ENCODE data around the gene PHLDA1. TPM values are rescaled to one million over a fixed set of nuclear protein-coding genes. Genes with fewer than 3 reads are reported as not detected.

PHLDA1 gene
- total RNA-seq, 1 donor from 2014 or later: 29.3 TPM

GRCh38 chr12:76074701-76075336, 43.2 kb upstream of the PHLDA1 start:
- H3K4me1 Mint-ChIP-seq: peaks cover 45% of the 10 kb centered on the region
- peaks cover 1% of the 10 kb centered on the region for H3K9me3 Mint-ChIP-seq
- no peak overlapping the region for H3K4me3 Mint-ChIP-seq
- no peak for TF ChIP-seq CTCF (conservative IDR thresholded peaks at IDR 0.05)
- peaks cover 28% of the 10 kb centered on the region for H3K36me3 Mint-ChIP-seq (ENCODE audit: low read depth)
- no peak overlapping the region for H3K27ac Mint-ChIP-seq (ENCODE audit: unreplicated experiment)
- DNase-seq (ENCODE audit: low read depth, low spot score): no peak
- H3K27me3 Mint-ChIP-seq (ENCODE audit: low read depth): no peaks in the 10 kb centered on the region

- no peak for DNase-seq (ENCODE audit: low read depth, low spot score)
- no peaks in the 10 kb centered on the region for H3K27me3 Mint-ChIP-seq (ENCODE audit: low read depth)
- TF ChIP-seq CTCF (conservative IDR thresholded peaks at IDR 0.05): no peak
- H3K4me1 Mint-ChIP-seq: peaks cover 42% of the 10 kb centered on the region
- peaks cover 21% of the 10 kb centered on the region for H3K36me3 Mint-ChIP-seq (ENCODE audit: low read depth)
- no peak overlapping the region for H3K4me3 Mint-ChIP-seq
- no peak overlapping the region for H3K27ac Mint-ChIP-seq (ENCODE audit: unreplicated experiment)
- no peaks in the 10 kb centered on the region for H3K9me3 Mint-ChIP-seq
These were observed 42.0 kb upstream of the PHLDA1 start for GRCh38 chr12:76073561-76073960.

- peaks cover 37% of the 10 kb centered on the region for H3K4me1 Mint-ChIP-seq
- no peaks in the 10 kb centered on the region for H3K27me3 Mint-ChIP-seq (ENCODE audit: low read depth)
- H3K4me3 Mint-ChIP-seq: no peak overlapping the region
- no peak for DNase-seq (ENCODE audit: low read depth, low spot score)
- no peak overlapping the region for H3K27ac Mint-ChIP-seq (ENCODE audit: unreplicated experiment)
- TF ChIP-seq CTCF (conservative IDR thresholded peaks at IDR 0.05): no peak
- H3K36me3 Mint-ChIP-seq (ENCODE audit: low read depth): peaks cover 26% of the 10 kb centered on the region
- no peaks in the 10 kb centered on the region for H3K9me3 Mint-ChIP-seq
These were observed 41.0 kb upstream of the PHLDA1 start for GRCh38 chr12:76072568-76072967.

- H3K36me3 Mint-ChIP-seq (ENCODE audit: low read depth): peaks cover 52% of the 10 kb centered on the region
- TF ChIP-seq CTCF (conservative IDR thresholded peaks at IDR 0.05): no peak
- peaks cover 10% of the 10 kb centered on the region for H3K9me3 Mint-ChIP-seq
- no peak overlapping the region for H3K4me3 Mint-ChIP-seq
- peaks cover 17% of the 10 kb centered on the region for H3K4me1 Mint-ChIP-seq
- no peak for DNase-seq (ENCODE audit: low read depth, low spot score)
- H3K27ac Mint-ChIP-seq (ENCODE audit: unreplicated experiment): no peak overlapping the region
- H3K27me3 Mint-ChIP-seq (ENCODE audit: low read depth): no peaks in the 10 kb centered on the region
These were observed 37.8 kb upstream of the PHLDA1 start for GRCh38 chr12:76069339-76069738.

- peaks cover 10% of the 10 kb centered on the region for H3K9me3 Mint-ChIP-seq
- H3K27ac Mint-ChIP-seq (ENCODE audit: unreplicated experiment): no peak overlapping the region
- no peak for TF ChIP-seq CTCF (conservative IDR thresholded peaks at IDR 0.05)
- DNase-seq (ENCODE audit: low read depth, low spot score): no peak
- peaks cover 9% of the 10 kb centered on the region for H3K4me1 Mint-ChIP-seq
- H3K27me3 Mint-ChIP-seq (ENCODE audit: low read depth): no peaks in the 10 kb centered on the region
- no peak overlapping the region for H3K4me3 Mint-ChIP-seq
- peaks cover 56% of the 10 kb centered on the region for H3K36me3 Mint-ChIP-seq (ENCODE audit: low read depth)
These were observed 34.3 kb upstream of the PHLDA1 start for GRCh38 chr12:76065917-76066316.
